ENCODE measurements around the gene SPINK9. TPM values are rescaled to one million over a fixed set of nuclear protein-coding genes. Genes with fewer than 3 reads are reported as not detected.
A peak's percentile ranks its signal among the peaks of the same experiment; 100 is the strongest.

SPINK9 gene
- total and polyA plus RNA-seq, 10 donors, result not detected

- H3K4me1 ChIP-seq, result peaks cover 24 to 75% (median 51%) of the 10 kb centered on the region in 6 donors
- peak overlapping the region in 3 of 8 donors; percentile 90 to 97 (median 94) for H3K27ac ChIP-seq
- intact Hi-C loops (cut with DNase I; ENCODE audit: low total_unique reads), result no loop called here
- peak overlapping the region in 4 of 8 donors; percentile 60 to 84 (median 72) for H3K4me3 ChIP-seq
- H3K9me3 ChIP-seq, result no peaks in the 10 kb centered on the region
- no peak for TF ChIP-seq POLR2AphosphoS5 (IDR thresholded peaks at IDR 0.05)
- no peak for TF ChIP-seq POLR2A (IDR thresholded peaks at IDR 0.05)
- TF ChIP-seq, protein P1, sequence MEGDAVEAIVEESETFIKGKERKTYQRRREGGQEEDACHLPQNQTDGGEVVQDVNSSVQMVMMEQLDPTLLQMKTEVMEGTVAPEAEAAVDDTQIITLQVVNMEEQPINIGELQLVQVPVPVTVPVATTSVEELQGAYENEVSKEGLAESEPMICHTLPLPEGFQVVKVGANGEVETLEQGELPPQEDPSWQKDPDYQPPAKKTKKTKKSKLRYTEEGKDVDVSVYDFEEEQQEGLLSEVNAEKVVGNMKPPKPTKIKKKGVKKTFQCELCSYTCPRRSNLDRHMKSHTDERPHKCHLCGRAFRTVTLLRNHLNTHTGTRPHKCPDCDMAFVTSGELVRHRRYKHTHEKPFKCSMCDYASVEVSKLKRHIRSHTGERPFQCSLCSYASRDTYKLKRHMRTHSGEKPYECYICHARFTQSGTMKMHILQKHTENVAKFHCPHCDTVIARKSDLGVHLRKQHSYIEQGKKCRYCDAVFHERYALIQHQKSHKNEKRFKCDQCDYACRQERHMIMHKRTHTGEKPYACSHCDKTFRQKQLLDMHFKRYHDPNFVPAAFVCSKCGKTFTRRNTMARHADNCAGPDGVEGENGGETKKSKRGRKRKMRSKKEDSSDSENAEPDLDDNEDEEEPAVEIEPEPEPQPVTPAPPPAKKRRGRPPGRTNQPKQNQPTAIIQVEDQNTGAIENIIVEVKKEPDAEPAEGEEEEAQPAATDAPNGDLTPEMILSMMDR (IDR thresholded peaks at IDR 0.05 in 8 of 11, conservative IDR thresholded peaks at IDR 0.05 in 3 of 11), result no peak
- no peaks in the 10 kb centered on the region for H3K27me3 ChIP-seq (replicated peaks in 1 of 7)
- H3K36me3 ChIP-seq, result peaks cover 0 to 33% (median 4%) of the 10 kb centered on the region in 6 donors
- DNase-seq, result no peak
- 81 to 92% (median 90%) methylated on average over 1 of the region's 1 CpG for WGBS, 5 donors
These were observed 49.7 kb downstream of the SPINK9 start for GRCh38 chr5:148385094-148385493.

GRCh38 chr5:148386041-148386440 is 50.7 kb downstream of the SPINK9 start:
- Histone ChIP-seq H3K36me3 (peaks cover 0 to 35% (median 4%) of the 10 kb centered on the region in 6 donors), H3K27ac (peak overlapping the region in 2 of 8 donors; percentile 94 to 97), H3K27me3 (replicated peaks in 1 of 7) (no peaks in the 10 kb centered on the region), H3K4me3 (no peak overlapping the region), H3K4me1 (peaks cover 24 to 85% (median 56%) of the 10 kb centered on the region in 6 donors), H3K9me3 (no peaks in the 10 kb centered on the region)
- TF ChIP-seq, protein P1 (IDR thresholded peaks at IDR 0.05 in 8 of 11, conservative IDR thresholded peaks at IDR 0.05 in 3 of 11), result no peak
- no peak for TF ChIP-seq POLR2A (IDR thresholded peaks at IDR 0.05)
- no peak for TF ChIP-seq POLR2AphosphoS5 (IDR thresholded peaks at IDR 0.05)
- no peak for DNase-seq
- WGBS, 5 donors, result 95 to 98% (median 96%) methylated on average over 1 of the region's 1 CpG
- intact Hi-C loops (cut with DNase I; ENCODE audit: low total_unique reads), result no loop called here

- intact Hi-C loops (cut with DNase I; ENCODE audit: low total_unique reads), result no loop called here
- DNase-seq, result no peak
- H3K9me3 ChIP-seq, result no peaks in the 10 kb centered on the region
- H3K4me1 ChIP-seq, result peaks cover 24 to 93% (median 57%) of the 10 kb centered on the region in 6 donors
- no peaks in the 10 kb centered on the region for H3K27me3 ChIP-seq (replicated peaks in 1 of 7)
- no peak for TF ChIP-seq POLR2AphosphoS5 (IDR thresholded peaks at IDR 0.05)
- no peak for TF ChIP-seq POLR2A (IDR thresholded peaks at IDR 0.05)
- TF ChIP-seq, protein P1 (IDR thresholded peaks at IDR 0.05 in 8 of 11, conservative IDR thresholded peaks at IDR 0.05 in 3 of 11), result no peak
- peaks cover 0 to 35% (median 4%) of the 10 kb centered on the region in 6 donors for H3K36me3 ChIP-seq
- no peak overlapping the region for H3K27ac ChIP-seq
- 49 to 69% (median 60%) methylated on average over 3 of the region's 3 CpGs for WGBS, 5 donors
- H3K4me3 ChIP-seq, result no peak overlapping the region
These were observed 52.0 kb downstream of the SPINK9 start for GRCh38 chr5:148387325-148387724.

GRCh38 chr5:148388696-148389095 is 53.3 kb downstream of the SPINK9 start:
- no peak overlapping the region for H3K27ac ChIP-seq
- H3K4me3 ChIP-seq, result no peak overlapping the region
- intact Hi-C loops (cut with DNase I; ENCODE audit: low total_unique reads), result no loop called here
- TF ChIP-seq, protein P1 (IDR thresholded peaks at IDR 0.05 in 8 of 11, conservative IDR thresholded peaks at IDR 0.05 in 3 of 11), result no peak
- TF ChIP-seq POLR2AphosphoS5 (IDR thresholded peaks at IDR 0.05), result no peak
- TF ChIP-seq POLR2A (IDR thresholded peaks at IDR 0.05), result no peak
- H3K9me3 ChIP-seq, result no peaks in the 10 kb centered on the region
- DNase-seq, result no peak
- WGBS, 5 donors, result 29 to 59% (median 56%) methylated on average over 1 of the region's 1 CpG
- no peaks in the 10 kb centered on the region for H3K27me3 ChIP-seq (replicated peaks in 1 of 7)
- H3K4me1 ChIP-seq, result peaks cover 15 to 95% (median 52%) of the 10 kb centered on the region in 6 donors
- H3K36me3 ChIP-seq, result peaks cover 0 to 39% (median 4%) of the 10 kb centered on the region in 6 donors

Small RNA genes within 50 kb of the gene (small RNA-seq; reads per million reads assigned to genes)
- gene RF00017, result 0 reads per million in 4 donors

Other genes starting within 250 kb of the SPINK9 start
- not detected for gene SPINK14, start 167.0 kb upstream of the SPINK9 start, total RNA-seq
- gene SPINK14, start 167.0 kb upstream of the SPINK9 start, polyA plus RNA-seq, result not detected
- not detected for gene SPINK6, start 132.5 kb upstream of the SPINK9 start, total RNA-seq
- not detected for gene SPINK6, start 132.5 kb upstream of the SPINK9 start, polyA plus RNA-seq
- gene MARCOL, start 97.0 kb upstream of the SPINK9 start, total RNA-seq, result not detected
- gene MARCOL, start 97.0 kb upstream of the SPINK9 start, polyA plus RNA-seq, result not detected
- gene SPINK13, start 66.8 kb upstream of the SPINK9 start, total RNA-seq, result not detected
- not detected for gene SPINK13, start 66.8 kb upstream of the SPINK9 start, polyA plus RNA-seq
- not detected for gene SPINK7, start 23.1 kb upstream of the SPINK9 start, total RNA-seq
- gene SPINK7, start 23.1 kb upstream of the SPINK9 start, polyA plus RNA-seq, result 1 to 10 TPM in 1 of 3 donors, not detected in 2; 1.3 TPM
- gene FBXO38, start 48.4 kb downstream of the SPINK9 start, total RNA-seq, result 100 to 1,000 TPM in 1 of 7 donors, 10 to 100 TPM in 6; 50.4 to 119 (median 76.9) TPM
- 10 to 100 TPM; 14.3 to 14.5 (median 14.4) TPM for gene FBXO38, start 48.4 kb downstream of the SPINK9 start, polyA plus RNA-seq